ENCODE measurements around the gene DNAAF8.

The DNAAF8 gene

DNA sequence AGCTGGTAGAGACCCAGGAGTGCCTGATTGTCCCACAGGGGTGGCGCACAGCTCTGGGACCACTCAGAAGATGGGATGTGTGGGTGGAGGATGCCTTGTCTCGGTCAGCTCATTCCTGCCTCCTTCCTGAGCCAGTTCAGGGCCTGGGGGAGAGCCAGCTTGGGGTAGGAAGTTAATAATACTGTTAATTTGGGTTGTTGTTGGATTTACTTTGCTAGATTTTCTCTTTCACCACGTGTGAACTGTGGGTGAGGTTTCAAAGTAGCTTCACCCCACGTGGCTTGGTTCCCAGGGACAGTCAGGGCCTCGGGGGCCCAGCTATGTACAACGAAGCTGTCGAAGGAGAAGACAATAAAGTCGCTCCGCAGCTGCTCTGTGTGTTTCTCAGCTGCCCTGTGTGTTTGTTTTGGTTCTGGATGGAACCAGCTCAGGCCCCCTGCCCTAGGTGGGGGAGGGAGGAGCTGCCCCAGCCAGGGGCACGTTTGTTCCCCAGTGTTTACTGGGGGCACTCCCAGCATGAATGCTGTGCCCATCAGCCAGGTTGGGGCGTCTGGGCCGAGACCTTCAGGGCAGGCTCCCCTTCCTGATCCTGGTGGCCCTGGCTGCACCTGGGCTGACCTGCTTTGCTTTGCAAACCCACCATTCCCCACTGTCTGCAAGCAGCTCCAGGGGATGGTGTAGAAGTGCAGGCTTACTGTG lies 38.7 kb upstream of the DNAAF8 start:
- no peak for DNase-seq

DNA sequence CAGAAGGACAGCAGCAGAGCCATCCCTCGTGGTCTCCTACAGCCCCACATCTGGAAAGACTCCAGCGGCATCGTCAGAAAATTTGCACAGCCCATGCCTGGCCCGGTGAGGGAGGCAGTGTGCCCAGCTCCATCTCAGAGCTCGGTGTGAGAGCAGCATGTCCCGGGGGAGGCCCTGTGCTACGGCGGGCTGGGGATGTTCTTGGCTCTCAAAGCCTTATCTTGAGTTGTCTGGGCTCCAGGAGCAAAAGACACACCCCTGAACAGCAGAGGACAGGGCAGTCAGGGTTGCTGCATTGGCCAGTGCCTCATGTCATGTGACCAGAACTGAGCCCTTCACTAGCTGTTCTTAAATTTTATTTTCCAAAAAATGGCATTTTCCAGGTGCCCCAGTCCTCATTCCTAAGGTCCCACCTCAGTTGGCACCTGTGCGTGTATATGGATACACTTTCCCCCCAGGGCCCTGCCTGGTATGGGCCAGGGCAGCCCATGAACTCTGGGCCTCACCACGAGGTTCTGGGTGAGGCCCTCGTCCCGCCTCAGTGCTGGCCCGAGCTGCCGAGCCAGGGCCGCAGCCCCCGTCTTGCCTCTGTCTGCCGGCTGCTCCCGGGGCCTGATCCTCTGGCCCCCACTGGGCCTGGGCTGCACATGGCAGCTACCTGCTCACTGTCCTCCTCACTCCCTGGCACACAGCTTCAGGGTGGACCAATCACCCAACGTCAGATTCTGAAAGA lies 38.0 kb upstream of the DNAAF8 start:
- DNase-seq, result no peak

DNA sequence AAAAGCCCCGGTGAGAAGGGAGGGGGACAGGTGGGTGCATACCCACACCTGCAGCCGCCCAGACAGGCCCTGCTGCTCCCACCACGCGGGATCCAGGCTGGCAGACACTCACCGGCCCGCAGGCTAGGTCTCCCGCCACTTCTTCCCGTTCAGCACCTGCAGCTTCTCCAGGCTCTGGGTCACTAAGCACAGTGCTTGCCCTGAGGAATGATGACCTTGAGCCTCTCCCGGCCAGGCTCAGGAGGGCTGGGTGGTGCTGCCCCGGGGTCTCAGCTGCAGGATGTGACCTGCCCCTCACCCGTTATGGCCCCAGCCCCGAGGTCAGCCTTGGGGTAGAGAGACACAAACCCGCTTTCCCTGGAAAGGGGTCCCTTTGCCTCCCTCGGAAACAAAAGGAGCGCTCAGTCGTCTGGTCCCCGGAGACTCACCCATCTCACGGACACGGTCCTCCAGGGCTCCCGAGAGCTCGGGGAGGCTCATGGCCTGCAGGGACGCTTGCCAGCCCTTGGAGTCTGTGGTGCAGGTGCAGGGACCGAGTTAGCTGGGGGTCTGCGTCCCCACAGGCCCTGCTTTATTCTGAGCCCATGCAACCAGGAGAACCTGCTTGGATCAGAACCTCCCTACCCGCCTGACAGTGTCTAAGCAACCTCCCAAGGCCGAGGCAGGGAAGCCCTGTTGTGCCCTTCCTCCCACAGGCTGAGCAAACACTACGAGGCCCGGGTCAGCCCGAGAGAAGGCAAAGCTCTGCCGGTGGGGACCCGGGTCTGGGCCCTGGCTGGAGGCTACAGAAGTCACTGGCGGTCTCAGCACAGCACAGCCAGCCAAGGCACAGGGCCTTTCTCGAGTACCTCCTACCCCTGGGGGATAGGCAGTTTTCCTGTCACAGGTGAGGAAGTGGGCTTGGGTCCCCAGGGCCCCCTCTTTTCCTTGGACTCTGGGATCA lies 37.2 kb upstream of the DNAAF8 start:
- no peak for DNase-seq

DNA sequence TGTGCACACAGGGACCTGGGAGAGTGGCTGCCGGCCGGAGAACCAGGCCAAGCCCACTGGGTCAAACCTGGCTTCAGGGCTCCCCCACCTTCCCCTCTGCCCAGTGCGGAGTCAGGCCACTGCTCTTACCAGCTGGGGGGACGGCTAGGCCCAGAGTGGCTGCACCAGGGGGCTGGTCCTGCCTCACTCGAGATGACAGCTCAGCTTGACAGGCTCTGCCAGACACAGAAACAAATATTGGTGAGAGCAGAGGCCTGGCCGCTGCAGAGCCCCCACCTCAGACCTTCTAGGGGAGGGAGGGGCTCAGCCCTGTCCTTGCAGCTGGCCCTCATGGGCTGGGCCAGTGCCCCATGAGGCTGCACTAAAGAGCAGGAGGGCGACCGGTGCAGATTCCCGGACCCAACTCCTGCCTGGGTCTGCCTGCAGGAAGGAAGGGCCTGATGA lies 36.5 kb upstream of the DNAAF8 start:
- no peak for DNase-seq

DNA sequence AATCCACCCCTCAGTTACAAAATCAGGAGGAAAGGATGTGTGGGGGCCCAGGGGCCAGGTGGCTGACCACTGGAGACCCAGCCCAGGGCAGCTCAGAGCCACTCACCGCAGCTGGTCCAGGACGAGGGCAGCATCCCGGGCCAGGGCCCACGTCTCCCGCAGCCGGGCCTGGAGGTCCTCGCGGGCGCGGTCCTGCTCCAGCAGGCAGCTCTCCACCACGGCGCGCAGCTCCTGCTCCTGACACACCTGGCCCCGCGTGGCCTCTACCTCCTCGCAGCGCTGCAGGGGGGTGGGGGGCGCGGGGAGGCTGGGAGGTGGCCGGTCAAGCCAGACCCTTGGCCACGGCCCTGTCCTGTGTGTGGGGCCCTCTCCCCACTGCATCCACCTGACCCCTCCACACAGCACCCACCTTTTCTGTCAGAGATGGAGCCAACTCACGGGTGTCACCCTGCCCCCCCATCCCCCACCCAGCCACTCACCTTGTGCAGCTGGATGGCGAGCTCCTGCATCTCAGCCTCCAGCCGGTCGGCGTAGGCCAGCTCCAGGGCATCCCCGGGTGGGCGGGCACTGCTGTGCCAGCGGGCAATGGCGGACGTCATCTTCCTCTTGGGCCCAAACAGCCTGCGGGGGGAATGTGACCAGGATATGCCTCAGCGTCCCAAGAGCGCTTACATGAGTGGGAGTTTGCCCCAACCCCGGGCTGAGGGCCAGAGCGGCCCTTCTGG lies 35.9 kb upstream of the DNAAF8 start:
- DNase-seq, result no peak

DNA sequence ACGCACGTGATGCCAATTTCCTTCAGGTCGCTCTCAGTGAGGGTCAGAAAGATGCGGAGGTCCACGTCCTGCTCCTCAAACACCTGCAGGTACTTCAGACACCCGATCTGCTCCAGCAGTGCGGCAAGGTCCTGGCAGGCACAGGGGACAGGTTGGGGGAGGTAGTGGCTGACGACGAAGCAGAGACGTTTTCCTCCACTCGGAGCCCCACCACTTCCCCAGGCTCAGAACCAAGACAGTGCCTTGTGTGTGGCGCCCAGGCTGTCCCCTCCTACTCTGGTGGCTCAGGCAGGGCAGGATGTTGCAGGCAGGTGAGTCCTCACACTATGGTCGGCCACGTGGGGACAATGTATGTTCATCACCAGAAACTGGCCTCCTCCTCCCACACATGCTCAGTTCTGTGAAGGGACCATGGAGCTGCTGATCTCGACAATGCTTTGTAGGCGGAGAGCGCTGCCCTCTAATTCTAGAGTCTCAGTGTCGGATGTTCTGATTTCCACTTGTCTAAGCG lies 35.2 kb upstream of the DNAAF8 start:
- no peak for DNase-seq

DNA sequence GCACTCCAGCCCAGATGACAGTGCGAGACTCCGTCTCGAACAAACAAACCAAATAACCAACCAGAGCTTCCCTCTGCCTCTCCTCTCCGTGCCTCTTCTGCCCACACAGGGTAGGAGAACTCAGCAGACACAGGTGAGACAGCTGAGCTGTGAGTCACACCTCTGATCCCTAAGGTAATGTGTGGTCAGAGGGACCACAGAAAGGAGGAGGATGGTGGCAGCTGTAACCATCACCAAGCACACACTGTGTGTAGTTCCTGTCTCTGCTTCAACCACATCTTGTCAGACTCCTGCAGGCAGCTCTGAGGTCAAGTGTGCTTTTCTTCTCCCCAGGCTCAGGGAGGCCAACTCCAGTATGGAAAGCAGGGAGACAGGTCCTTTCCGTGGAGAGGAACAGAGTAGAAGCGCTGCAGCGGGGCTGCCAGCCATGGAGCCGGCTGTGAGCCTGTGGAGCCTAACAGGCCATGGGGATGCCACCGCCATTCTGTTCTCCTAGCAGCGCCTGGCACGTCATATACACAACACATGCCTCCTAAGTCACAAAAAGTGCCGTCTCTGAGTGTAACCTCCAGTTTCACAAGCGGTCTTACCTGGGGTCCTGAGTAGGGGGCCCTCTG lies 33.8 kb upstream of the DNAAF8 start:
- no peak for DNase-seq

DNA sequence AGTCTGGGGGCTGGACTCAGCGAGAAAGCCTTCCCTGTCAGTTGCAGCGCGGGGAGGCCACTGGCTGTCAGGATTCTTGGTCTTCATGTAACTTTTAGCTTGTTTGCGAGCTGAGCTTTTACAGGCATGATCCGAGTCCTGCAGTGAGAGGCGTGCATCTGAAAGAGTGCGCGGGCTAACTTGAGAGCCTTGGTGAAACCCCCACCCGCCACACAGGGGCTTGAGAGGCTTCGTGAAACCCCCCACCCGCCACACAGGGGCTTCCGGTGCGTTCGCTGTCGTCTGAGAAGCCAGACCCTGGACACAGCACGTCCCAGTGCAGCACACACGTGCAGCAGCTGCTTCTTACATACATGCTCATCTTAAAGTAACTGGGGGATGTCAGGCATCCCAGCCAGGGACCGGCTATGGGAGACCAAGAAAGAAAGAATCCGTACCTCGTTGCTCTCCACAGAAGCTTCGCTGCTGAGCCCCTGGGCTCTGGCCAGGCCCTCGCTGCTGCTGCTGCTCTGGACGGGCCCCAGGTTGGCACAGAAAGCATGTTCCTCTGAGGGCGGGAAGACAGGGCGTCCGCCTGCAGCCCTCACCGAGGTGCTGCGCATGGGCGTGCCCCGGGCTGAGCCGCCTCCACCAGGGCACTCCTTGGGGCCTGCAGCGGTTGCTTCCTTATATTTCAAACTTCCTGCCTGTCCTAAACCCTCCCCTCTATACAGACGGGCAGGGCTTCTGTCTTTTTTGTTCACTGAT lies 33.2 kb upstream of the DNAAF8 start:
- DNase-seq, result no peak

DNA sequence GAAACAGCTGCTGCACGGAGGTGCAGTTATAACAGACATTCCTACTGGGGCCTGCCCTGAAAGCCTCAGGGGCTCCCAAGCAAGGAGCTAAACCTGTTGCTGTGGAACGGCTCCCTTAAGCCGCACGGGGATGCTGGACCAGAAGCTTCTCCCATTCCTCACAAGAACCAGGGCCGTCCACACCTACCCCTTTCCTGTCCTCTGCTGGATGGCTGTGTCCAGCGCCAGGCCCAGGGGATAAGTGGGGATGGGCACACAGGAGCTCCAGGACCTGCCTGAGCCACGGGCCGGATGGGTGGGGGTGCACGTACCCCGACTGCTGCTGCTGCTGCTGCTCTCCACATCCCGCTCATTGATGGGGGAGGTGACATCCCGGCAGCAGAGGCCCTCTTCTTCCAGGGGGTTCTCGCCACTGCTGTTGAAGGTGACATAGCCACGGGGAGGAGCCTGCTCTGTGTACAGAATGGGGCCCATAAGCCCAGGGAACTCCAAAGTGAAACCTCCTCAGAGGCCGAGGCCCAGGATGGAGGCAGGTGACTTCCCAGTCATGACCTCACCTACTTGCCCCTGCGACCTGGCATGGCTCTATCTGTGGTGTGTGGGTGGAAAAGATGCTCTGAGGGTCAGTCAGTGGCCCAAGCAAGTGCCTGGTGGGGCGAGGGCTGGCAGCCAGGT lies 32.4 kb upstream of the DNAAF8 start:
- no peak for DNase-seq

DNA sequence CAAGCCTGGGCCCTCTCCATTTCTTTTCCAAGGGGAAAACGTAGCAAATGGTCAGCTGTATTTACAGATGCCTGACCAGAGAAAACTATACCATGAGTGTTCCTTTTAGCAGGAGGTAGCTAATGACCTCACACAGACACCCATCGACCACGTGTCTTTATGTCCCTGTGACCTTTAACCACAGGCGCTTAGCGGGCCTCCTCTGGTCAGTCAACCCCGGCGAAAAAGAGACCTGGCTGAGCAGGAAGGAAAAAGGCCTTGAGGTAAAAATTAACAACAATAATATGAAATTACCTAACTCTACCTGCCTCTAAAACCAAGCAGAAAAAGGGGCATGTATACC lies 31.9 kb upstream of the DNAAF8 start:
- no peak for DNase-seq

DNA sequence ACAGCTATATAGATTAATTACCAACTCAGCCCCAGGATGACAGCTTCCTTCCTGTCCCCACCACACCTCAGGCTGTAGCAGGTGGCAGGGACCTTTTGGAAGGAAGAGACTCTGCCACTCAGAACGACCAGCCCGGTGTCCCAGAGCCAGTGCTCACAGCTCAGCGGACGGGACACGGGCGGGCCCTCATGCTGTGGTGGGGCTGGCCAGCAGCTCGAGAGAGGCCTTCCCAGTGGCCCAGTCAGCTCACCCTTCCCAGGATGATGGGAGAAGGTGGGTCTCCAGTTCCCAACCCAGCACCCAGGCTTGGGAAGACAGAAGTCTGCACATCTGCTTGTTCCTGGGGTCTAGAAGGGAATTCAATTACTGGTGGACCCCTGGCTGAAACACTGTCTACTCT lies 30.4 kb upstream of the DNAAF8 start:
- DNase-seq, result no peak

DNA sequence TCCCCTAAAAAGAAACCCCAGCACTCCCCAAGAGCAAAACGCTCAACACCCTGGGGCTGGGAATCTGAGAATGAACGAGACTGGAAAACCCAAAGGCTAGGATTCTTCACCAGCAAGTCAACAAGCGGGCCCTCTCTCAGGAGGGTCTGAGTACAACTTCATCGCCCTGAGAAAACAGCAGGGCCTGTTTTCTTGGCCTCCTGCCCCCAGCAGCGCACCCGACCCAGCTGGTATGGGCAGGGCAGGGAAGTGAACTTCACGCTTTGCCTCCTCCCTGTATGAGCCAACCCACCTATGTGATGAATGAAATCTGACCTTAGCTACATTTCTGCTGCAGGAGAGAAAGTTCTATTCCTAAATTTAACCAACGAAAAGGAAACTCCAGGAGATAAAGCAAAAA lies 29.8 kb upstream of the DNAAF8 start:
- DNase-seq, result no peak

DNA sequence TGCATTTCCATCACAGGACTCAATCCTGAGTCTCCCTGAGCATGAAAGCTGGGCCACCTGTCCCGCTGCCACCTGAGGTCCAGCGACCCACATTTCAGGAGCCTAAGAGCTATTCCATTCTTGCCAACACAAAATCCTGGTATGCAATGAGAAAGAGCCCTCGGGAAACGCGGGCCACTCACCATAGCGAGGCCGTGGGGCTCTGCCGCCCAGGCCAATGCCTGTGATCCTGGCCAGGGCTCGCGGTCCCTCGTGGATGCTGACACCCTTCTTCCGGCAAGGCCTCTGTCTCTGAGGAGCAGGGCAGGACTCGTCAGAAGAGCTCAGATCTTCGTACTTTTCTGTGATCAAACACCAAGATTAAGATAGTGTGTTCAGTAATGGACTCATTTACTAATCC lies 29.4 kb upstream of the DNAAF8 start:
- no peak for DNase-seq

DNA sequence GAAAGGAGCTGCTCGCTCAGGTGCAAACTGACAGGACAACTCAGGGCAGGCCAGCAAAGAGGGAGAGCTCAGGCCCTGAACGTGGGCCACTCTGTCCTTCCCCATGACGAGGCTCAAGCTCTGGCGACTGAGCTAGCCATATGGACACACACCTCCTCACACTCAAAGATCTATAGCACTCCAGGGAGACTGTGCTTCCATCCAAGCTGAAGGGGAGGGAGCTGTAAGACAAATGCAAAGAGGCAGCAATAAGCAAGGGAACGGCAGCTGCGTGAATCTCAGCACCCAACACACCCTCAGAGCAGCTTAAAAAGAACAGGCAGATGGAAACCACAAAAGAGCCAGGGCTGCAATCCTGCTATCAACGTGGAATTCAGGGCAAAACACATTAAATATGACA lies 27.5 kb upstream of the DNAAF8 start:
- DNase-seq, result no peak

DNA sequence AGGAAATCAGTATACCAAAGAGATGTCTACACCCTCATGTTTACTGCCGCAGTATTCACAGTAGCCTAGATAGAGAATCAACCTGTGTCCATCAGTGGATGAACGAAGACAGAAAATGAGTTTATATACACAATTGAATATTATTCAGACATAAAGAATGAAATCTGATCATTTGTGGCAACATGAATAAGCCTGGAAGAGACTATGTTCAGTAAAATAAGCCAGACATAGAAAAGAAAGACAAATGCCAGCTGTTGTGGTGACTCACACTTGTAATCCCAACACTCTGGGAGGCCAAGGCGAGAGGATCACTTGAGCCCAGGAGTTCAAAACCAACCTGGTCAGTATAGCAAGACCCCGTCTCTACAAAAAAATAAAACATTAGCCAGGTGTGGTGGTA lies 24.9 kb upstream of the DNAAF8 start:
- no peak for DNase-seq

DNA sequence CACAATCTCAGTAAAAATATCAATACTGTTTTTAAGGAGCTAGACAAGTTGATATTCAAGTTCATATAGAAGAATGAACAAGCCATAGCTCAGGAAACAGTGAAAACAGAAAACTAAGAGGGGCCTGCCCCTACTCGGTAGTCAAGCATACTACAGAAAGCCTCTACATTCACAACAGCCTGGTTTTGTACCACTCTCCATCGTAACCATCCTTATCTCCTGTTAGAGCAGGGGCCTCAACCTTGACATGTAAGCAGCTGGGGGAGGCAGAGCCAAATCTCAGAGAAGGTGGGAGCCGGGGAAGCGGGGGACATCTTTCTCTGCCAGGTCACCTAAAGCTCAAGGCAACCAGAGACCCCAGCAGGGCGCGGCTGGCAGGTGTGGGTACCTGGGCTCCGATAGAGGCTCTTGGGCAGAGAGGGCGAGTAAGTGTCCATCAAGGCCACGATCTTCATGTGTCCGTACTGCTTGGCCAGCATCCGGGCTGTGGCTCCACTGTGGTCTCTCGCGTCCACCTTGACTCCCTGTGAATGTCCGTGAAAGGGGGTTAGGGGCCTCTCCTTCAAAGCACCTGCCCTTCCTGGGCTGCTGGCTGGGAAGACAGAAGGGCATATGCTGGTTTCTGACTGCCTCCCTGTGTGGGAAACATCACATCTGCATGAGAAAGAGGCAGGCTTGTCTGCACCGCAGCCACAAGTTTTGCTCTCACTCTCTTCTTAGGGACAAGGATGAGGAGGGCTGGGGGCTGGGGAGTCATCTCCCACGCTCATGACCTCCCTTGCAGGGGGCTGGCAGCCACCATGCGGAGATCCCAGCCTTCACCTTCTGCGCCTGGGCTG lies 20.5 kb upstream of the DNAAF8 start:
- no peak for DNase-seq

DNA sequence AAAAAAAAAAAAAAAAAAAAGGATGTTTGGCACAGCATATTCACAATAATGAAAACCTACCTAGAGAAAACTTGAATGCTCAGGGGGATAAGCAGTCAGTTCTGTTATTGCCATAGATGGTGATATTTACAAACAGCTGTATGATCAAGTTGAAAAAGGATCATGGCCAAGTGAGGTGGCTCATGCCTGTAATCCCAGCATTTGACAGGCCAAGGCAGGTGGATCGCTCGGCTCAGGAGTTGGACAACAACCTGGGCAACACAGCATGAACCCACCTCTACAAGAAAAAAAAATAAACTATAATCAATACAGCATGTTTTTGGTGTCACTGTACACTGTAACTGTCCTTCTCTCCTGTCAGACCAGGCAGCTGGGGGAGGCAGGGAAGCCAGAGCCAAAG lies 19.3 kb upstream of the DNAAF8 start:
- no peak for DNase-seq

DNA sequence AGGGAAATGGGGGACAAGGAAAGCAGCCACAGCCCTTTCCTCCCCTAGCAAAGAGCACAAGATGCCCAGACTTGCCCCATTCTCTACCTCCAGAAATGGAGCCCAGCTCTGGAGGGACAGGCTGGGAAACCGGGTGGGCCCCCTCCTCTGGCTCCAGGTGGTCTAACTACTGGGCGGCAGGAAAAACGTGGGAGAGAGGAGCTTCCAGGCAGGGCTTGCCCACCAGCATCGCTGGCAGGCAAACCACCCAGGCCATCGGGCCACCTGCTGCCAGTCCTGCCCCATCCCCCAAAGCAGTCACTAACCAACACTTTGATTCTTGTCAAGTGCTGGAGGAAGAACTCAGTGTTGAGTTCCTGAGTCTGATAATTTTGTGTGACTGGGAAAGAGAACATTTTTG lies 15.9 kb upstream of the DNAAF8 start:
- no peak for DNase-seq

DNA sequence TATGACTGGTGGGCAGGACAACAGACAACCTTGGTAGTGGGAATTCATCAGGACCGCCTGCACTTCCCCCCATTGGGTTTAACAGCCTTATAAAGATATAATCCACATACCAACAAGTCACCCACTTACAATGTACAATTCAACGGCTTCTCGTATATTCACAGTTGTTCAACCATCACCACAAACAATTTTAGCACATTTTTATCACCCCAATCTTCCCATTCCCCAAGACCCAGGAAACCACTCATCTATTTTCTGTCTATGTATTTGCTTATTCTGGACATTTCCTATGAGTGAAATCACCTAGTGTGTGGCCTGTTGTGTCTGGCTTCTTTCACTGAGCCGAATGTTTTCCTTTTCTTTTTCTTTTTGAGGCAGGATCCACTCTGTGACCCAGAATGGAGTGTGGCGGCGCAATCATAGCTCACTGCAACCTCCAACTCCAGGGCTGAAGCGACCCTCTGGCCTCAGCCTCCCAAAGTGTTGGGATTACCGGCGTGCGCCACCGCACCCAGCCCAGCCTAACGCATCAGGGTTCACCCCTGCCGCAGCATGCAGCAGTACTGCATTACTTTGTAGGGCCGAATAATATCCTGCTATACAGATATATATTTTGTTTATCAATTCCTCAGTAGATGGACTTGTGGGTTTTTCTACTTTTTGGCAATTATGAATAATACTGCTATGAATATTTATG lies 11.1 kb upstream of the DNAAF8 start:
- no peak for DNase-seq

All from NCI-H345 (cell line).